Prostate gland (tissue), 2 donors: Measurements from ENCODE around the gene SMDT1.

Experiments used
- CTCF ChIP-seq, 4 experiments: fragments of 200-600 bp in 2 of 4; fragments of 450-650 bp in 2 of 4; sonication (generic) in 2 of 4; IDR thresholded peaks; 1 replicate in 3 of 4; 2 replicates in 1 of 4; pipeline ENCODE4 v1.5.1; 2016 to 2019; ENCODE audit warnings: antibody characterized with exemption in 4 of 4, mild to moderate bottlenecking in 2 of 4, moderate library complexity in 2 of 4
- POLR2AphosphoS5 ChIP-seq: sonication (generic); formaldehyde crosslinking; IDR thresholded peaks from one replicate; pipeline ENCODE4 v1.6.1; 2017; ENCODE audit warnings: antibody characterized with exemption

GRCh38 chr22:42067671-42068251 lies 11.7 kb upstream of the SMDT1 start:
- TF ChIP-seq CTCF (IDR thresholded peaks at IDR 0.05) (no peak), POLR2AphosphoS5 (no peak)
